Measurements from ENCODE around the gene SLC37A1. TPM values are rescaled to one million over a fixed set of nuclear protein-coding genes. Genes with fewer than 3 reads are reported as not detected.
"Not testable (repeated sequence)": the region's sequence is repeated elsewhere in the genome, so short reads cannot be mapped to it uniquely, and the experiment has no call there.

SLC37A1 gene
- polyA plus RNA-seq, 3 donors = 5.9 to 6.8 (median 6.7) TPM

DNA sequence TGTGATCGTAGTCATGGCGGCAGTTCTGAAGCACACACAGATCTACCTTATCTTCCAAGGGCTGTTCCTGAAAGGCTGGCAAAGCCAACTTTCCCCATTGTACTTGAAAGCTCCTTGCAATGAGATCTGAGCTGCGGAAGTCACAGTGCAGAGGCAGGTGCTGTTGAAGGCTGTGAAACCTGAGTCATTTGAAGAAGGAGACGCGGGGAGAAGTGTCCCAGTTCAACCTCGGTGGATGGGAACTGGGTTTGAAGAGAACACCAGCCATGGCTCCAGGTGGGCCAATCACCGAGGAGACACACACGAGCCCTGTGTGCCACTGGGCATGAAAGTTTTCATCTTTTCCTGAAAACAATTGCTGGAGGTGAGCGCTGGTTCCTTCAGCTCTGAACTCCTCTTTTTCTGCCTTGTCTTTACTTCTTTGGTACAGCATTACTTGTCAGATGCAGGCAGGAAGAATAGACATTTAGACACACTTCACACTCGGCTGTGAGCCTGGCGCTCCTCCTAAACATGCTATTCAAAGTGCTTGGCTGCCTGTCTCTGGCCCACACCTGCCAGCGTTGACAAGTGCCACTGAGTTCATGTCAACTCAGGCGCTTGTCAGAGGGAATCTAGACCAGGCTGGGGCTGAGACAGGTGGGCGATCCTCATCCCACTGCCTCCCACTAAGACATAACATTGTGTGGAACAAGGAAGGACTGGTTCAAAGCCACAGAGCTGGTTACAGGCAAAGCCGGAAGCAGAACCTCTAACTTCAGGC is 114.1 kb downstream of the SLC37A1 start:
- no peak for DNase-seq (ENCODE audit: low read depth in 3 of 3, low spot score in 2 of 3)

DNA sequence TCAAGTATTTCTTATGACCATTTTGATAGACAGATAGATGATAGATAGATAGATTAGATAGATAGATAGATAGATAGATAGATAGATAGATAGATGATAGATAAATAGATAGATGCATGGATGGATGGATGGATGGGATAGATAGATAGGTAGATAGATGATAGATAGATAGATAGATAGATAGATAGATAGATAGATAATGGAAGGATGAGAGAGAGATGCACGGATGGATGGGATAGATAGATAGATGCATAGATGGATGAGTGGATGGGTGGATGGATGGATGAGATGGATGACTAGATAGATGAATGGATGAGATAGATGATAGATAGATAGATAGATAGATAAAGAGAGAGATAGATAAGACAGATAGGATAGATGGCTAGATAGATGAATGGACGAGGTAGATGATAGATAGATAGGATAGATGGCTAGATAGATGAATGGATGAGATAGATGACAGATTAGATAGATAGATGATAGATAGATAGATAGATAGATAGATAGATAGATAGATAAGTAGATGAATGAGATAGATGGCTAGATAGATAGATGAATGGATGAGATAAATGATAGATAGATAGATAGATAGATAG is 114.9 kb downstream of the SLC37A1 start:
- not testable (repeated sequence) for DNase-seq (ENCODE audit: low read depth in 3 of 3, low spot score in 2 of 3)

DNA sequence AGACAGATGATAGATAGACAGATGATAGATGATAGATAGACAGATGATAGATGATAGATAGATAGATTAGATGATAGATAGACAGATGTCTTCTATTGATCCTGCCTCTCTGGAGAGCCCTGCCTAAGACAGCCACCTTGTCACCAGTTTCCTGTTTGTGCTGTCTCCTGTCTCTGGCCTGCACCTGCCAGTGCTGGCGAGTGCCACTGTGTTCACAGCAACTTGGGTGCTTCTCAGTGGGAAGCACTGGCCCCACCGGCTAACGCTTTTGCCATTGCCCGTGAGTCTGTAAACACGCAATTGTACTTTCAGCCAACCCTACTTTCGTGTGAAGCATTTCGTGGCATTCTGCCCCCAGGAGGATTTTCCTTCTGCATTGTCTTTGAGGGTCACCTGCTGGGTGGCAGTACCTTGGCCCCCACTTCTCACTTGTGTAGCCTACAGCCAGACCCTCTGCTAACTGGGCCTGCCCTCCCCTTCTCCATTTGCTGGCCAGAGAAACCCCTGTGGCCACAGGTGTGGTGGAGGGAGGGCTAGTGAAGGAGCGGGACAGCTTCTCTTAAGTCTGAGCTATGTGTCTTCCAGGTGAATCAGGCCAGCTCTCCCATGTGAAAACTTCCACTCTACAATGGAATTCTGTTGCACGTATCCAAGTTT is 116.4 kb downstream of the SLC37A1 start:
- DNase-seq (ENCODE audit: low read depth in 3 of 3, low spot score in 2 of 3) = no peak

DNA sequence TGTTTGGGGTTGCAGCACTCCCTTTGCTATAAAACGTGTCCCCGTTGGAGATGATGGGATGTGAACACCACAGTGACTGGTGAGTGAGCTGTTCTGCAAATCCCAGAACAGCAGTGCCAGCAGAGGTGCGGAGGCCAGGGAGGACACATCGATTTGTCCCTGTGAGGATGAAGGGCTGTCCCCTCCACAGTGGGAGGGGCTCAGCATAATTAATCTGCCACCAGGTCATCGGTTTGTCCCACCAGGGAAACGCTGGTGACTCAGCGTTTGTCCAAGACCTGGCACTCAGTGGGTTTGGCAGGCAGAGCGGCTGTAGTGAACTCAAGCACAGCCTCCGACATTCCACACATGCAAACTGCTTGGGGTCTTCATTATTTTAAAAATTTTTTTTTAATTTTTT is 117.0 kb downstream of the SLC37A1 start:
- no peak for DNase-seq (ENCODE audit: low read depth in 3 of 3, low spot score in 2 of 3)

Other genes starting within 250 kb of the SLC37A1 start
- 1 to 10 TPM; 1.9 to 3.7 (median 2.2) TPM for gene TFF3, start 198.4 kb upstream of the SLC37A1 start, polyA plus RNA-seq (ENCODE audit: insufficient read length in 3 of 3)
- gene TFF2, start 162.9 kb upstream of the SLC37A1 start, polyA plus RNA-seq (ENCODE audit: insufficient read length in 3 of 3) = not detected
- gene TFF1, start 147.3 kb upstream of the SLC37A1 start, polyA plus RNA-seq (ENCODE audit: insufficient read length in 3 of 3) = not detected
- gene TMPRSS3, start 117.8 kb upstream of the SLC37A1 start, polyA plus RNA-seq (ENCODE audit: insufficient read length in 3 of 3) = 1 to 10 TPM; 1.8 to 2.4 (median 2.1) TPM
- under 1 TPM in 2 of 3 donors, not detected in 1; 0.06 to 0.15 TPM for gene UBASH3A, start 110.0 kb upstream of the SLC37A1 start, polyA plus RNA-seq (ENCODE audit: insufficient read length in 3 of 3)
- 10 to 100 TPM; 12.4 to 15.3 (median 15.1) TPM for gene RSPH1, start 17.6 kb upstream of the SLC37A1 start, polyA plus RNA-seq (ENCODE audit: insufficient read length in 3 of 3)
- gene PDE9A, start 139.8 kb downstream of the SLC37A1 start, polyA plus RNA-seq (ENCODE audit: insufficient read length in 3 of 3) = 10 to 100 TPM; 36.1 to 39.0 (median 36.1) TPM

Measured in right renal cortex interstitium (tissue), 3 donors.